Colon (tissue), 2 donors: ENCODE measurements around the gene CD1B.
"Not testable (repeated sequence)": the region's sequence is repeated elsewhere in the genome, so short reads cannot be mapped to it uniquely, and the experiment has no call there.

ENCODE experiments used
- FAIRE-seq: peaks from 2 replicates; lab custom pipeline; 2012; peaks lifted over from hg19 to GRCh38; lab: Jason Lieb, UNC
- donor health status: control.
- donor health status: control.

Gene CD1B

DNA sequence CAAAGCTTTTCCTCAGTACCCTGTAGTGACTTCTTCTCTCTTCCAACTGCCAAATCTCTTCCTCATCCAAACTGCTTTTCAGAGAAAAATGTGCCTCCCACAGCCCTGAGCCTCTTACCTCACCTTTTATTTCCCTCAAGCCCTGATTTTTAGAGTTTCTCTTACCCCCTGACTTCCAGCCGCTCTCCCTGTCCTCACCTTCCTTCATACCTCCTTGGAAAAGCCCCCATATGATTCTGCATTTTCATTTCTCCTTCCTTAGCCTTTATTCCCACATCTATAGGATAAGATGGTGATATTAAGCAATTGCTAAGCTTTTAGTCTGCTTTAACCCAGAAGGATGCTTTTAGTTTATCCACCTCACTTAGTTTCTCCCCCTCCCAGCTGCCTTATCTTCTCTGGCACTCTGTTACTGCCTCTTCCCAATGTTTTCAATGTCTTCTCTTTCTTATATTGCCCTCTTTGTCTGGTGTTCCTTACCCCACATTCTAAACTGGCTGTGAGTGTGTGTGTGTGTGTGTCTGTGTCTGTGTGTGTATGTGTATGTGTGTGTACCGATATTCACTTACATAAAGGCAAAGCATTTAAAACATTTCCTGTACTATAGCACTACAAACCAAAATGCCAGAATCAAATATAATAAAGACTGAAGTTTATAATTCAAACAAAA is at the start of gene CD1B:
TSS of gene CD1B (minus strand) at position 51 of the 670 bp plus-strand sequence. CDS start 108 bp downstream, outside the sequence.
- no peak for FAIRE-seq

- FAIRE-seq = no peak
These were observed 43.5 kb upstream of the CD1B start for GRCh38 chr1:158374860-158375259.

- not testable (repeated sequence) for FAIRE-seq
These were observed 42.8 kb upstream of the CD1B start for GRCh38 chr1:158374101-158374500.

- no peak for FAIRE-seq
These were observed 40.0 kb upstream of the CD1B start for GRCh38 chr1:158371188-158371953.

DNA sequence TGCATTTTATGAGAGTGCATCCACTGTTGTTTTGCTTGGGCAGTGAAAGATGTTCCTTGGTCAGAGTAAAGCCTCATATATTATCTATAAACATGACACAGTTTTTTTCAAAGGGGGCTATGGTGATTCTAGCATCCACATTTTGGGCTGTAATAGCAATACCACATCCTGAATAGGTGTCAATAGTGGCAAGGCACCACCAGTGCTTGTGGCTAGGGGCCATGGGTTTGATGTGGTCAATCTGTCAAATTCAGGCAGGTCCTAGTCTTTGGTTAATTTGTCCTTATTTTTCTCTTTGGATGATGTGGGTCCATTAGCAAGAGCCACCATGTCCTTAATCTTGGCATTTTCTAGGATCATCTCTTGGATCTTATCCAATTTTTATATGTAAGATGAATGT is 35.5 kb upstream of the CD1B start:
- no peak for FAIRE-seq

DNA sequence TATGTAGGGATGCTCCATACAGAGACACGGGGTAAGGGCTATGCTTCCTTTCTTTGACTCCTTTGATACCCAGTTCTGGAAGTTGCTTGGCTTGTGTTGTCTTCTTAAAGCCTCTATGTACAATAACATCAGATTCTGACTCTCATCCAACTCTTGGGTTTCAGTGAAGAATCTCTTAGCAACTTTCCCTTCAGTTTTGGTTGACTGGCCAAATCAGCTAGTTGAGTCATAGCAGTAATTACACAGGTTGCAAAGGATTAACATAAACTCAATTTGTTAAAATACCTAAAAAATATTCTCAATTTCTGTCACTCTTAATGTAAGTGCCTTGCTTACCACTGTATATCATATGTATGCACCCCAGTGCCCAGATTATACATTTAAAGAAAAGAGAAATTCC is 31.6 kb upstream of the CD1B start:
- FAIRE-seq = no peak

- no peak for FAIRE-seq
These were observed 31.2 kb upstream of the CD1B start for GRCh38 chr1:158362482-158362881.

GRCh38 chr1:158357441-158357840 is 26.1 kb upstream of the CD1B start:
- no peak for FAIRE-seq

- no peak for FAIRE-seq
These were observed 25.3 kb upstream of the CD1B start for GRCh38 chr1:158356616-158357015.

- FAIRE-seq = no peak
These were observed 24.5 kb upstream of the CD1B start for GRCh38 chr1:158355773-158356285.

- no peak for FAIRE-seq
These were observed 22.9 kb upstream of the CD1B start for GRCh38 chr1:158354255-158354654.

DNA sequence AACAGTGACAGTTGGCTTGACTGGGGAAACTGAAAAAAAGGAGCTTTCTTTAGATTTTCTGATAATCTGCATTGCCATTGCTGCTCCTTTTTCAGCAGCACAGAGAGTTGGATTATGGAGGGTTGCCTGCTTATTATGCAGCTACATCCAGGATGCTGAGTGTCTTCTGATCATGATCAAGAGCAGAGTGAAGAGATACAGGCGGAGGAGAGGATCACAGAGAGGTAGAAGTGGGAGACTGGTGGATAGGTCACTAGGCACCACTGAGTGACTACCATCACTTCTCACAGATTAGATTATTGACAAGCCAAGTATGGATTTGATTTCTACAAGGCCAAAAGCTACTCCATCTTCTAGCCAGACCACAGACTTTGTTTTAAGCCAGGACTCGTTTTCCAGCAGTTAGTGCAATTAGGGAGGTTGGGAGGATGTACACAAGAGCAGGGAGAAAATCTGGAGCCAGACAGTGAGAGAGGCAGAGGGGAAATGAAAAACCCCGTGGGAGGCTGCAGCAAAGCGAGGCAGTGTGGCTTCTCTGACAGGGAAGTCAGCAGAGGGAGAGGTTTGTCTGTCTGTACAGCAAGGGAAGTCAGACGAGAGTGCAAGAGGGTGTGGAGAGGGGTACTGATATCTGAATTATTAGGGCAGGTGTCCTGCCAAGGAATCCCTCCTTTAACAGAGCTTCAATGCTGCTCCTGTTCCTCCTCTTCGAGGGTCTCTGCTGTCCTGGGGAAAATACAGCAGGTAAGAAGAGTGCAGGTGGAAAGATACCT is 22.2 kb upstream of the CD1B start, which contains the start of gene CD1E:
TSS of gene CD1E (plus strand) at position 592 of the 773 bp plus-strand sequence. CDS start at position 687, 95 bp downstream.
- no peak for FAIRE-seq

DNA sequence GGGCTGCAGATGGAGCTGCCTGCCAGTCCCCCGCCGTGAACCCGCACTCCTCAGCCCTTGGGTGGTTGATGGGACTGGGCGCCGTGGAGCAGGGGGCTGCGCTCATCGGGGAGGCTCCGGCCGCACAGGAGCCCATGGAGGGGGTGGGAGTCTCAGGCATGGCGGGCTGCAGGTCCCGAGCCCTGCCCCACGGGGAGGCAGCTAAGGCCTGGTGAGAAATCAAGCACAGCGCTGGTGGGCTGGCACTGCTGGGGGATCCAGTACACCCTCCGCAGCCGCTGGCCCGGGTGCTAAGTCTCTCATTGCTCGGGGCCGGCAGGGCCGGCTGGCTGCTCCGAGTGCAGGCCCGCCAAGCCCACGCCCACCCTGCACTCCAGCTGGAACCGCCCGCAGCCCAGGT is 17.6 kb upstream of the CD1B start:
- not testable (repeated sequence) for FAIRE-seq

DNA sequence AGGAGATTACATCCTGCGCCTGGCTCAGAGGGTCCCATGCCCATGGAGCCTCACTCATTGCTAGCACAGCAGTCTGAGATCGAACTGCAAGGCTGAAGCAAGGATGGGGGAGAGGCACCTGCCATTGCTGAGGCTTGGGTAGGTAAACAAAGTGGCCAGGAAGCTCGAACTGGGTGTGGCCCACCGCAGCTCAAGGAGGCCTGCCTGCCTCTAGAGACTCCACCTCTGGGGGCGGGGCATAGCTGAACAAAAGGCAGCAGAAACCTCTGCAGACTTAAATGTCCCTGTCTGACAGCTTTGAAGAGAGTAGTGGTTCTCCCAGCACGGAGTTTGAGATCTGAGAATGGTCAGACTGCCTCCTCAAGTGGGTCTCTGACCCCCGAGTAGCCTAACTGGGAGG is 5.1 kb upstream of the CD1B start:
- FAIRE-seq = not testable (repeated sequence)

- no peak for FAIRE-seq
These were observed 3.8 kb upstream of the CD1B start for GRCh38 chr1:158335213-158335532.

GRCh38 chr1:158334526-158335212 is 3.3 kb upstream of the CD1B start:
- FAIRE-seq = no peak

DNA sequence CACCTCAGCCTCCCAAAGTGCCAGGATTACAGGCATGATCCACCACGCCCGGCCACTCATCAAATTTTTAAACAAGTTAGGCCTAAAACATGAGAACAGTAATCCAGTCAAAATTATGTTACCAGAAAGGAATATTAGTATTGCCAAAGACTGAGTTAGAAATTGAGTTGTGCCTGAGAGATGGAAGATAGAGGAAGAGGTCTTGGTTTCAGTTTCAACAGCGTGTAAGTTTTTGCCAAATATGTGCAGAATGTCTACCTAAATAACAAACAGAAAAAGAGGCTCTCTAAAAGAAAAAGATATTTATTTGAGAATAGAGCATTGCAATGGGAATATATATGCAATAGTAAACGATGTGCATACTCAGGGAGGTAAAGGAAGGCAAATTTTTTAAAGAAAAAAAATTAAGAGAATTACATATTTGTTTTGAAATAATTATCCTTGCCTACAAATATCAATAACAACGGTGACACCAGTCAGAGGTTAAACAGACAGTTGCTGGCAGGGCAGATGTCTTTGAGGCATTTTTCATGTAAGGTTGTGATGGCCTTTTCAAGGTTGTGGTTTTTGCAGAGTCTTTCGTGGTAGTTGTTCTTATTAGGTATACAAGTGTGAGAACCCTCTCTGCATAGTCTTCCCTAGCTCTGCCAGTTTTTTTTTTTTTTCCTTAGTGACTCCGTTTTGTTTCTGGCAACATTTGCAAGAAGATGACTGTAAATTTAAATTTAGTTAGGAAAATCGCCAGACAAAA is 2.2 kb upstream of the CD1B start:
- FAIRE-seq = no peak

DNA sequence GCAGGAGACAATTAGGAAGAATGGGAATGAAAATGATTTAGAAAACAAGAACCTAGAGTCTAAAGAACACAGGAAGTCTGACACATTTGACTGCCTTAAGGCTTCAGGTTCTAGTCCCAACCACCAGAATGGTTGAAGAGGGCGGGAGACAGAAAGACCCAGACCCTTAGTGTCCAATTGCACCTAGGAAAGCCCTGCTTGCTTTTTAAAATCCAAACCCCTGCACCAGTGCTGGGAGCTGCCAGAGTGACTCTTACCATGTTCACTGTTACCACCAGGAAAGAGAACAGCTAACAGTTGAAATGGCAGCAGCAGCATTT is 265 bp downstream of the CD1B start:
- FAIRE-seq = no peak

- FAIRE-seq = no peak
These were observed 783 bp downstream of the CD1B start for GRCh38 chr1:158330391-158331105.

DNA sequence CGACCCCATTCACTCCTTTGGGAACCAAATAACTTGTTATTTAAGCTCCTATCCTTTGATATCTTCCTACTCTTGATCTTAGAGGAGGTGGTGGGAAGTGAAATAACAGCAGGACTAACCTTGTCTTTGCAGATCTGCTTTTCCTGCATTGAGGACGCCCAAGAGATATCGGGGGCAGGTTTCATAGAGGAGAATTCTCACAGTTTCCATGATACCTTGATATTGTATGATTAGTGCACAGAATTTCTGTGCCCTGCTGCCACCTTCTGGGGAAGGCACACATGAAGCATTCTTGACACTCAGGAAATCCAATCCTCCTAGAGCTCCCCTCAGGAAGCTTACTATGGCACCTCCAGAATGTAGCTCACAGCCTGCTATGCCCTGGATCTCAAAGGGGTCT is 1.6 kb downstream of the CD1B start:
- FAIRE-seq = no peak

DNA sequence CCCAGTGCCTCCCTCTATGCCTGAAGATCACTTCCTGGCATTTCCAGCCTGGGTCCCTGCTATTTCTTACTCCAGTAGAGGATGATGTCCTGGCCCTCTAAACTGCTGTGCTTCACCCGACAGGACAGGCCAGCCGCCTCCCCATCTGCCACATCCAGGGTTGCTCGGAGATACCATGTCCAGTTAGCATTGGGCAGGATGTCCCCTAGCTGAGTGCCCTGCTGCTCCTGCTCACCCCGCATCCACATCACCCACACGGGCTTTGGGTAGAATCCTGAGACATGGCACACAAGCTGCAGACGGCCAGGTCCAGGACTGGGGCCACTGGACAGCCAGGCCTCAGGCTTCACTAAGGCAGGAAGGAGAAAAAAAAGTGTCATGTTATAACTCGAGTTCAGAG is 2.0 kb downstream of the CD1B start:
- no peak for FAIRE-seq
